Muscle layer of duodenum (tissue), 2 donors: ENCODE measurements around the gene COL6A5.

ENCODE experiments used
- H3K27ac ChIP-seq: one replicate; pipeline ENCODE4 v1.7.0; 2013; ENCODE audit warnings: mild to moderate bottlenecking, low read length
- H3K27me3 ChIP-seq: one replicate; pipeline ENCODE4 v1.7.0; 2013; ENCODE audit warnings: low read depth, mild to moderate bottlenecking, control low read depth, low read length
- H3K36me3 ChIP-seq, 2 donors: one replicate each; pipeline ENCODE4 v1.7.0; 2013; ENCODE audit warnings: low read length in 2 of 2, control low read depth in 1 of 2, mild to moderate bottlenecking in 1 of 2; ENCODE audit not compliant: insufficient read depth in 2 of 2, control insufficient read depth in 1 of 2
- H3K4me1 ChIP-seq, 2 donors: one replicate each; pipeline ENCODE4 v1.7.0; 2013; ENCODE audit warnings: low read length in 2 of 2, mild to moderate bottlenecking in 2 of 2, control low read depth in 1 of 2, moderate library complexity in 1 of 2; ENCODE audit not compliant: insufficient read depth in 2 of 2, control insufficient read depth in 1 of 2
- H3K4me3 ChIP-seq, 2 donors: one replicate each; pipeline ENCODE4 v1.7.0; 2013; ENCODE audit warnings: low read length in 2 of 2, low read depth in 1 of 2, mild to moderate bottlenecking in 1 of 2
- H3K9me3 ChIP-seq, 2 donors: one replicate each; pipeline ENCODE4 v1.7.0; 2013; ENCODE audit warnings: low read length in 2 of 2, control low read depth in 1 of 2, mild to moderate bottlenecking in 1 of 2; ENCODE audit not compliant: control insufficient read depth in 1 of 2
- donor health status: healthy.

Gene COL6A5, protein sequence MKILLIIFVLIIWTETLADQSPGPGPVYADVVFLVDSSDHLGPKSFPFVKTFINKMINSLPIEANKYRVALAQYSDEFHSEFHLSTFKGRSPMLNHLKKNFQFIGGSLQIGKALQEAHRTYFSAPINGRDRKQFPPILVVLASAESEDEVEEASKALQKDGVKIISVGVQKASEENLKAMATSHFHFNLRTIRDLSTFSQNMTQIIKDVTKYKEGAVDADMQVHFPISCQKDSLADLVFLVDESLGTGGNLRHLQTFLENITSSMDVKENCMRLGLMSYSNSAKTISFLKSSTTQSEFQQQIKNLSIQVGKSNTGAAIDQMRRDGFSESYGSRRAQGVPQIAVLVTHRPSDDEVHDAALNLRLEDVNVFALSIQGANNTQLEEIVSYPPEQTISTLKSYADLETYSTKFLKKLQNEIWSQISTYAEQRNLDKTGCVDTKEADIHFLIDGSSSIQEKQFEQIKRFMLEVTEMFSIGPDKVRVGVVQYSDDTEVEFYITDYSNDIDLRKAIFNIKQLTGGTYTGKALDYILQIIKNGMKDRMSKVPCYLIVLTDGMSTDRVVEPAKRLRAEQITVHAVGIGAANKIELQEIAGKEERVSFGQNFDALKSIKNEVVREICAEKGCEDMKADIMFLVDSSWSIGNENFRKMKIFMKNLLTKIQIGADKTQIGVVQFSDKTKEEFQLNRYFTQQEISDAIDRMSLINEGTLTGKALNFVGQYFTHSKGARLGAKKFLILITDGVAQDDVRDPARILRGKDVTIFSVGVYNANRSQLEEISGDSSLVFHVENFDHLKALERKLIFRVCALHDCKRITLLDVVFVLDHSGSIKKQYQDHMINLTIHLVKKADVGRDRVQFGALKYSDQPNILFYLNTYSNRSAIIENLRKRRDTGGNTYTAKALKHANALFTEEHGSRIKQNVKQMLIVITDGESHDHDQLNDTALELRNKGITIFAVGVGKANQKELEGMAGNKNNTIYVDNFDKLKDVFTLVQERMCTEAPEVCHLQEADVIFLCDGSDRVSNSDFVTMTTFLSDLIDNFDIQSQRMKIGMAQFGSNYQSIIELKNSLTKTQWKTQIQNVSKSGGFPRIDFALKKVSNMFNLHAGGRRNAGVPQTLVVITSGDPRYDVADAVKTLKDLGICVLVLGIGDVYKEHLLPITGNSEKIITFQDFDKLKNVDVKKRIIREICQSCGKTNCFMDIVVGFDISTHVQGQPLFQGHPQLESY (N-terminal part only)

GRCh38 chr3:130345487-130346079, at the start of gene COL6A5:
Gene COL6A5, plus strand, starts transcription at chr3:130345672. Its CDS starts 27,967 bp downstream, at chr3:130373639.
- H3K4me3 ChIP-seq: no peak within 1 kb of the TSS

GRCh38 chr3:130299531-130299930, 45.9 kb upstream of the COL6A5 start:
- Histone ChIP-seq H3K4me3 (no peak overlapping the region), H3K27me3 (no peaks in the 10 kb centered on the region), H3K4me1 (no peaks in the 10 kb centered on the region), H3K27ac (no peak overlapping the region), H3K9me3 (no peaks in the 10 kb centered on the region), H3K36me3 (no peaks in the 10 kb centered on the region)

More at GRCh38 chr3:130345487-130346079, at the start of gene COL6A5:
- Histone ChIP-seq H3K27me3 (peaks cover 12% of the 10 kb centered on the region), H3K36me3 (no peaks in the 10 kb centered on the region), H3K27ac (no peak within 1 kb of the TSS), H3K9me3 (no peaks in the 10 kb centered on the region), H3K4me1 (peaks cover 0 to 8% of the 10 kb centered on the region in 2 donors)

DNA sequence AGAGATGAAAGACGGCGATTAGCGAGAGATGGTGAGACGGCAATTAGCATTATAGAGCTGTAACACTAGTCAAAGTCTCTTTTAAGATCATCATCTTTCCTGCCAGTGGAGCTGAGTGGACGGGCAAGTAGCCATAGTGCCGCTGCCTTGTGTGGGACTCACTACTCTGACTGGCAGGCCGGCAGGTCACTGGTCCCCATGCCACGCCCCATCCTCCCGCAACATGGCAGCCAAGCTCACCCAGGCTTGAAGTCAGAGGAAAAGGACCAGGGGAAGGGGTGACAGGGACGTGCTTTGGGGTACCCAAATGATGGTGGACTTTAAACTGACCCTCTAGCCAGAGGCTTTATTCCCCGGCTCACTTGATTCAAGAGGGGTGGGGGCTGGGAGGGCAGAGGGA, 44.6 kb upstream of the COL6A5 start:
- no peaks in the 10 kb centered on the region for H3K9me3 ChIP-seq
- no peaks in the 10 kb centered on the region for H3K36me3 ChIP-seq
- no peak overlapping the region for H3K4me3 ChIP-seq
- no peak overlapping the region for H3K27ac ChIP-seq
- no peaks in the 10 kb centered on the region for H3K4me1 ChIP-seq
- H3K27me3 ChIP-seq: no peaks in the 10 kb centered on the region

- no peaks in the 10 kb centered on the region for H3K36me3 ChIP-seq
- H3K27me3 ChIP-seq: no peaks in the 10 kb centered on the region
- no peak overlapping the region for H3K27ac ChIP-seq
- H3K9me3 ChIP-seq: no peaks in the 10 kb centered on the region
- H3K4me1 ChIP-seq: no peaks in the 10 kb centered on the region
- no peak overlapping the region for H3K4me3 ChIP-seq
These were observed 35.4 kb upstream of the COL6A5 start for GRCh38 chr3:130310109-130310508.

DNA sequence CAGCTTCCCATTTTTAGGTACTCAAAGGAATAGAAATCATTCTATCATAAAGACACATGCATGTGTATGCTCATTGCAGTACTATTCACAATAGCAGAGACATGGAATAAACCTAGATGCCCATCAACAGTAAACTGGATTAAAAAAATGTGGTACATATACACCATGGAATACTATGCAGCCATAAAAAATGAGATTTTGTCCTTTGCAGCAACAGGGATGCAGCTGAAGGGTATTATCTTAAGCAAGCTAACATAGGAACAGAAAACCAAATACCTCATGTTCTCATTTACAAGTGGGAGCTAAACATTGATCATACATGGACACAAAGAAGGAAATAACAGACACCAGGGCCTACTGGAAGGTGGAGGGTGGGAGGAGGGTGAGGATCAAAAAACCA, 33.1 kb upstream of the COL6A5 start:
- no peaks in the 10 kb centered on the region for H3K9me3 ChIP-seq
- no peaks in the 10 kb centered on the region for H3K4me1 ChIP-seq
- no peak overlapping the region for H3K4me3 ChIP-seq
- H3K27ac ChIP-seq: no peak overlapping the region
- no peaks in the 10 kb centered on the region for H3K27me3 ChIP-seq
- no peaks in the 10 kb centered on the region for H3K36me3 ChIP-seq

- Histone ChIP-seq H3K4me3 (no peak overlapping the region), H3K36me3 (no peaks in the 10 kb centered on the region), H3K27ac (no peak overlapping the region), H3K27me3 (no peaks in the 10 kb centered on the region), H3K4me1 (no peaks in the 10 kb centered on the region), H3K9me3 (peaks cover 0 to 4% of the 10 kb centered on the region in 2 donors)
These were observed 29.3 kb upstream of the COL6A5 start for GRCh38 chr3:130316169-130316568.

DNA sequence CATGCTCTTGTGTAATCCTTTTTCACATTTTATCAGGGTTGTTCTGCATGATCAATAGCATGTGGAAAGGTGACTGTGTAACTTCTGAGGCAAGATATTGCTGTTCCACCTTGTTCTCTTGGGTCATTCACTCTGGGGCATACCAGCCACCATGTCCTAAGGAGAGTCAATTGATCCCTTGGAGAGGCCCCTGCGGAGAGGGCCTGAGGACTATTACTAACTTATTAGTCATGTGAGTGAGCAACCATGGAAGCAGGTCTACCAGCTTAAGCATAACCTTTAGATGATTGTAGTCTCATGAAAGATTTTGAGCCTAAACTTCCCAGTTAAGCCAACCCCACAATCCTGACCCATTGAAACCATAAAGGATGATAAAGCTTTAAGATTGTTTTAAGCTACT, 22.0 kb upstream of the COL6A5 start:
- Histone ChIP-seq H3K4me3 (no peak overlapping the region), H3K36me3 (no peaks in the 10 kb centered on the region), H3K9me3 (peaks cover 0 to 5% of the 10 kb centered on the region in 2 donors), H3K4me1 (no peaks in the 10 kb centered on the region), H3K27me3 (no peaks in the 10 kb centered on the region), H3K27ac (no peak overlapping the region)

DNA sequence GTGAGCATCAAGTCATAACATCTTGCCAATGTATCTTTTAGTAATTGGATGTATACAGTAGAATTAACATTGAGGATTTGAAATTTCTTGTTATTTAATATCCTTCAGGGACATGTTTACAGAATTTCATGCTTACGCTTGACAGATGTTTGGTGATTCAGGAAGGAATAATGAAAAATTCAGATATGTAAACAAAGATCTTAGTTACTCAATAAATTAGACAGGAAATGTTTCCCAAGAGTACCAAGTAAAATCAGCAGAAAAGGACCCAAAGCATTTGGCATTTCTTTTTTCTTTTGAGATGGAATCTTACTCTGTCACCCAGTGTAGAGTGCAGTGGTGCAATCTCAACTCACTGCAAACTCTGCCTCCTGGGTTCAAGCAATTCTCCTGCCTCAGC, 4.7 kb upstream of the COL6A5 start:
- peaks cover 0 to 24% of the 10 kb centered on the region in 2 donors for H3K9me3 ChIP-seq
- peaks cover 0 to 5% of the 10 kb centered on the region in 2 donors for H3K4me1 ChIP-seq
- no peaks in the 10 kb centered on the region for H3K36me3 ChIP-seq
- H3K27me3 ChIP-seq: peaks cover 6% of the 10 kb centered on the region
- H3K27ac ChIP-seq: no peak overlapping the region
- no peak overlapping the region for H3K4me3 ChIP-seq

- Histone ChIP-seq H3K36me3 (no peaks in the 10 kb centered on the region), H3K9me3 (peaks cover 0 to 18% of the 10 kb centered on the region in 2 donors), H3K4me3 (no peak overlapping the region), H3K27me3 (peaks cover 12% of the 10 kb centered on the region), H3K4me1 (peaks cover 0 to 8% of the 10 kb centered on the region in 2 donors), H3K27ac (no peak overlapping the region)
These were observed 4.1 kb upstream of the COL6A5 start for GRCh38 chr3:130341388-130341787.

DNA sequence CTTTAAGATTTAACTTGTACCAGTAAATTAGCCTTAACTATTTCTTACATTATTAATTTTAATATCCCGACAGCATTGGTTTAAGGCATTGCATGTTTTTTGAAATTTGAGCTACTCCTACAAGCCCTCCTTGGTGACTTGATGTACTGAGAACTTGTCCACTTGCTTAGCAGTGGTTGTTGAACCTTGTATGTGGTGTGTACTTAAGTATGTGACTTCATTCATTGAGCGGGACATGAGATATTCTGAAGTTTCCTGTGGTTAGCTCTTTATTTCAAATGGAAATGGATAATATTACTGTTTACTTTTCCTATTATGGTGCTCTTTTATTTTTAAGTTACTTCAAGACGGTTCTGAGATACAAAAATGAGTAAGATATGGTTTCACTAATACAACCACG, 3.6 kb upstream of the COL6A5 start:
- Histone ChIP-seq H3K4me1 (peaks cover 0 to 8% of the 10 kb centered on the region in 2 donors), H3K4me3 (no peak overlapping the region), H3K27ac (no peak overlapping the region), H3K27me3 (peaks cover 12% of the 10 kb centered on the region), H3K9me3 (peaks cover 0 to 13% of the 10 kb centered on the region in 2 donors), H3K36me3 (no peaks in the 10 kb centered on the region)
